ENCODE results near the gene DPYD. TPM values are rescaled to one million over a fixed set of nuclear protein-coding genes. Genes with fewer than 3 reads are reported as not detected.

Gene DPYD
- total RNA-seq, 1 experiment from 2014 or later, result 0.46 TPM

GRCh38 chr1:97271916-97272788 is 648.7 kb downstream of the DPYD start:
- Mint-ChIP-seq H3K4me3 (no peak overlapping the region), H3K9me3 (peaks cover 7% of the 10 kb centered on the region), H3K36me3 (no peaks in the 10 kb centered on the region), H3K27ac (no peak overlapping the region), H3K27me3 (ENCODE audit: low read depth) (peaks cover 9% of the 10 kb centered on the region; the same call in 1 of the 2 replicates), H3K4me1 (peaks cover 14% of the 10 kb centered on the region)
- TF ChIP-seq SP1 (CRISPR knock-in tag; conservative IDR thresholded peaks at IDR 0.05) (no peak), IRF2 (CRISPR knock-in tag; IDR thresholded peaks at IDR 0.05; ENCODE audit: borderline replicate concordance, low read depth) (no peak), IRF1 (CRISPR knock-in tag; IDR thresholded peaks at IDR 0.05) (no peak), CDX4 (CRISPR knock-in tag; IDR thresholded peaks at IDR 0.05; ENCODE audit: borderline replicate concordance) (no peak), OVOL2 (CRISPR knock-in tag; IDR thresholded peaks at IDR 0.05; ENCODE audit: borderline replicate concordance) (no peak), SMAD4 (CRISPR knock-in tag; IDR thresholded peaks at IDR 0.05) (no peak), ATF6 (CRISPR knock-in tag; IDR thresholded peaks at IDR 0.05) (no peak), SMAD3 (CRISPR knock-in tag; IDR thresholded peaks at IDR 0.05; ENCODE audit: borderline replicate concordance) (no peak), ZNF281 (CRISPR knock-in tag; IDR thresholded peaks at IDR 0.05) (no peak), ETV6 (CRISPR knock-in tag; IDR thresholded peaks at IDR 0.05) (no peak), ZNF263 (CRISPR knock-in tag; IDR thresholded peaks at IDR 0.05; ENCODE audit: low read depth) (no peak), EMX1 (CRISPR knock-in tag; IDR thresholded peaks at IDR 0.05) (no peak), MXD4 (CRISPR knock-in tag; IDR thresholded peaks at IDR 0.05; ENCODE audit: borderline replicate concordance) (no peak), ZNF138 (CRISPR knock-in tag; conservative IDR thresholded peaks at IDR 0.05) (no peak), ZNF232 (CRISPR knock-in tag; IDR thresholded peaks at IDR 0.05) (no peak)
- ATAC-seq, result no peak
- no peak for DNase-seq (ENCODE audit: low spot score)
- POLR2A ChIA-PET, result no interaction called here
- CTCF ChIA-PET, result interaction anchor here (1.7 kb wide), 1 partner anchor 28 kb away, joined by 4 read pairs; no protein-coding TSS in a partner anchor

GRCh38 chr1:97270508-97271307 is 650.1 kb downstream of the DPYD start:
- Mint-ChIP-seq H3K36me3 (no peaks in the 10 kb centered on the region), H3K27me3 (ENCODE audit: low read depth) (peaks cover 9% of the 10 kb centered on the region; the same call in 1 of the 2 replicates), H3K9me3 (peaks cover 7% of the 10 kb centered on the region), H3K4me3 (no peak overlapping the region), H3K4me1 (peaks cover 14% of the 10 kb centered on the region), H3K27ac (no peak overlapping the region)
- TF ChIP-seq ZNF512 (CRISPR knock-in tag; IDR thresholded peaks at IDR 0.05; ENCODE audit: borderline replicate concordance) (no peak), STAT6 (CRISPR knock-in tag; conservative IDR thresholded peaks at IDR 0.05; ENCODE audit: low read depth) (no peak), ZNF121 (CRISPR knock-in tag; IDR thresholded peaks at IDR 0.05) (no peak), JUN (CRISPR knock-in tag; IDR thresholded peaks at IDR 0.05) (no peak), MXD4 (CRISPR knock-in tag; IDR thresholded peaks at IDR 0.05; ENCODE audit: borderline replicate concordance) (no peak), ZNF423 (CRISPR knock-in tag; IDR thresholded peaks at IDR 0.05) (no peak)
- ChIA-PET POLR2A (no interaction called here), CTCF (interaction anchor here (1.7 kb wide), 1 partner anchor 27 kb away, joined by 4 read pairs; no protein-coding TSS in a partner anchor)
- ATAC-seq (peak; percentile 48), DNase-seq (ENCODE audit: low spot score) (no peak)

Measured in WTC11 (cell line).